Measurements from ENCODE around the gene TSPYL6. TPM values are rescaled to one million over a fixed set of nuclear protein-coding genes. Genes with fewer than 3 reads are reported as not detected.
"Not testable (repeated sequence)": the region's sequence is repeated elsewhere in the genome, so short reads cannot be mapped to it uniquely, and the experiment has no call there.

TSPYL6 gene
- total RNA-seq, result not detected in 3 replicates

DNA sequence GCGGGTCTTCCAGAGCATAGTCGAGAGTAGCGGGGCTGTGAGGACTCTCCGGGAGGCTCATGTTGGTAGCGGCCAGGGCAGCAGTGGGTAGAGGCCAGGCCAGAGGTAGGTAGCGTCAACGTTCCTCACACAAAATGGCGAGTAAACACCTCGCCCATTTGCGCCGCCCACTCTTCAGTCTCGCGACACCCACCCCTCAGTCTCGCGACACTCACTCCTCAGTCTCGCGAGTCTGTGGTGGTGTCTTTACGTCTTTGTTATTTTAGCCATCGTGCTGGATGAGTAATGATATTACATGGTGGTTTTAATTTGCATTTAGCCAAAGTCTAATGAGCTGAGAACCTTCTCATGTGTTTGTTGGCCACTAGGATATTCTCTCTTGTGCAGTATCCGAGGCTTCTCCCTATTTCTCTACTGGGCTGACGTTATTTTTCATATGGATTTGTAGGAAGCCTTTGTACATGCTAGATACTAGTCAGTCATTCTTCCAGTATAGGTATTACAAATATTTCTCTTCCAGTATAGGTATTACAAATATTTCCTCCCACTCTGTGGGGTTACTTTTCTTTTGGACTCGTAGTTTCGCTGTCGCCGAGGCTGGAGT lies at the start of gene TSPYL6:
Gene TSPYL6 (minus strand): TSS at position 139 of the 604 bp plus-strand sequence. CDS start 78 bp downstream, at position 61.
- no peak within 1 kb of the TSS for H3K4me3 Mint-ChIP-seq
- TF ChIP-seq, protein P1, sequence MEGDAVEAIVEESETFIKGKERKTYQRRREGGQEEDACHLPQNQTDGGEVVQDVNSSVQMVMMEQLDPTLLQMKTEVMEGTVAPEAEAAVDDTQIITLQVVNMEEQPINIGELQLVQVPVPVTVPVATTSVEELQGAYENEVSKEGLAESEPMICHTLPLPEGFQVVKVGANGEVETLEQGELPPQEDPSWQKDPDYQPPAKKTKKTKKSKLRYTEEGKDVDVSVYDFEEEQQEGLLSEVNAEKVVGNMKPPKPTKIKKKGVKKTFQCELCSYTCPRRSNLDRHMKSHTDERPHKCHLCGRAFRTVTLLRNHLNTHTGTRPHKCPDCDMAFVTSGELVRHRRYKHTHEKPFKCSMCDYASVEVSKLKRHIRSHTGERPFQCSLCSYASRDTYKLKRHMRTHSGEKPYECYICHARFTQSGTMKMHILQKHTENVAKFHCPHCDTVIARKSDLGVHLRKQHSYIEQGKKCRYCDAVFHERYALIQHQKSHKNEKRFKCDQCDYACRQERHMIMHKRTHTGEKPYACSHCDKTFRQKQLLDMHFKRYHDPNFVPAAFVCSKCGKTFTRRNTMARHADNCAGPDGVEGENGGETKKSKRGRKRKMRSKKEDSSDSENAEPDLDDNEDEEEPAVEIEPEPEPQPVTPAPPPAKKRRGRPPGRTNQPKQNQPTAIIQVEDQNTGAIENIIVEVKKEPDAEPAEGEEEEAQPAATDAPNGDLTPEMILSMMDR (IDR thresholded peaks at IDR 0.05; ENCODE audit: unreplicated experiment), result no peak

DNA sequence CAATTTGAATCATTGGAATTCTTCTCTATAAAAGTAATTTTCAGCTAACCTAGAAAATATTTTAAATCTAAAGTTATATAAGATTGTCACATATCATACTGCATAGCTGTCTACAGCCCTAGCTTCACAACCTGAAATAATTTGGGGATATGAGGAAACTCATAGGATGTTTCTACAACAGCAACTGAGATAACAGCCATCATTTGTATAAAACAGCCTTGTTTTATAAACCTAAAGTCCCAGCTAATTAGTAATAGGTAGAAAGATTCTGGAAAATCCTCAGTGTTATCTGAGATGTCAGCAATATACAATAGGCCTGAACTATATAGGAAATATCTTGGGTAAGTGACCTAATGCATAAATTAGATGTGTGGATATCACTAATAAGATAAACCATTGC lies 47.6 kb upstream of the TSPYL6 start:
- no peak for DNase-seq (ENCODE audit: low spot score in 2 of 2, unreplicated experiment in 2 of 2)
- H3K36me3 Mint-ChIP-seq, result no peaks in the 10 kb centered on the region
- no peak overlapping the region for H3K4me3 Mint-ChIP-seq

More for the DNA sequence above, at the start of gene TSPYL6:
- Mint-ChIP-seq H3K27ac (no peak within 1 kb of the TSS), H3K36me3 (no peaks in the 10 kb centered on the region), H3K27me3 (ENCODE audit: low read depth) (no peaks in the 10 kb centered on the region), H3K9me3 (no peaks in the 10 kb centered on the region), H3K4me1 (no peaks in the 10 kb centered on the region)
- DNase-seq (ENCODE audit: low spot score in 2 of 2, unreplicated experiment in 2 of 2), result no peak

DNA sequence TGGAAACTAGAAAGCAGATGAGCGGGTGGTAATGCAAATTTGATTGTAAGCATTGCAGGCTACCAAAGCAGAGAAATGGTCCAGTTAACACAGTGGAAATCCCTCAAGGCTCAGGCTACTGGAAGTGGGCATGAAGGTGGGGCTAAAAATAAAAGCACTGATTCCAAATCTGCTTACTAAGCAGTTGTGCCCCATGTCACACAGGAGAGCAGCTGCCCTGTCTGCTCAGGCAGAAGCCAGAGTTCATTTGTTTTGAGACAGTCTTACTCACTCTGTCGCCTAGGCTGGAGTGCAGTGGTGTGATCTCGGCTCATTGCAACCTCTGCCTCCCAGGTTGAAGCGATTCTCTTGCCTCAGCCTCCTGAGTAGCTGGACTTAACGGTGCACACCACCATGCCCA lies 42.5 kb upstream of the TSPYL6 start:
- no peak overlapping the region for H3K4me3 Mint-ChIP-seq
- no peak for DNase-seq (ENCODE audit: low spot score in 2 of 2, unreplicated experiment in 2 of 2)
- no peak overlapping the region for H3K27ac Mint-ChIP-seq
- H3K9me3 Mint-ChIP-seq, result no peaks in the 10 kb centered on the region
- H3K36me3 Mint-ChIP-seq, result no peaks in the 10 kb centered on the region
- no peaks in the 10 kb centered on the region for H3K4me1 Mint-ChIP-seq
- no peaks in the 10 kb centered on the region for H3K27me3 Mint-ChIP-seq (ENCODE audit: low read depth)
- TF ChIP-seq, protein P1 (IDR thresholded peaks at IDR 0.05; ENCODE audit: unreplicated experiment), result no peak

More for the DNA sequence above, 47.6 kb upstream of the TSPYL6 start:
- TF ChIP-seq, protein P1 (IDR thresholded peaks at IDR 0.05; ENCODE audit: unreplicated experiment), result no peak
- Mint-ChIP-seq H3K9me3 (no peaks in the 10 kb centered on the region), H3K4me1 (peaks cover 11% of the 10 kb centered on the region), H3K27me3 (ENCODE audit: low read depth) (no peaks in the 10 kb centered on the region), H3K27ac (no peak overlapping the region)

DNA sequence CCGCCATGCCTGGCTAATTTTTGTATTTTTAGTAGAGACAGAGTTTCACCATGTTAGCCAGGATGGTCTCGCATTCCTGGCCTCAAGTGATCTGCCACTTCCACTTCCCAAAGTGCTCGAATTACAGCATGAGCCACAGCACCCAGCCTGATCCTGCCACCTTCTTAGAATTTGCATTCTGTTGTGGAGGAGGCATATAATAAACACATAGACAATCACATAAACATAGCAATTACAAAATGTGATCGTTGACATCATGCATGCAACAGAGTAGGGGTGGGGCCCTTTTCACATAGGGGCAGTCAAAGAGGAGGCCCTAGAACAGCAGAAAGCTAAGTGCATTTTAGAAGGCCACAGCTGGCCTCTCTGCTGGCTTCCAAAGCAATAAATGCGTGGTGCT lies 39.9 kb upstream of the TSPYL6 start:
- peaks cover 8% of the 10 kb centered on the region for H3K27me3 Mint-ChIP-seq (ENCODE audit: low read depth)
- H3K4me1 Mint-ChIP-seq, result no peaks in the 10 kb centered on the region
- H3K36me3 Mint-ChIP-seq, result no peaks in the 10 kb centered on the region
- DNase-seq (ENCODE audit: low spot score in 2 of 2, unreplicated experiment in 2 of 2), result no peak
- TF ChIP-seq, protein P1 (IDR thresholded peaks at IDR 0.05; ENCODE audit: unreplicated experiment), result no peak
- no peaks in the 10 kb centered on the region for H3K9me3 Mint-ChIP-seq
- H3K27ac Mint-ChIP-seq, result no peak overlapping the region
- H3K4me3 Mint-ChIP-seq, result no peak overlapping the region

DNA sequence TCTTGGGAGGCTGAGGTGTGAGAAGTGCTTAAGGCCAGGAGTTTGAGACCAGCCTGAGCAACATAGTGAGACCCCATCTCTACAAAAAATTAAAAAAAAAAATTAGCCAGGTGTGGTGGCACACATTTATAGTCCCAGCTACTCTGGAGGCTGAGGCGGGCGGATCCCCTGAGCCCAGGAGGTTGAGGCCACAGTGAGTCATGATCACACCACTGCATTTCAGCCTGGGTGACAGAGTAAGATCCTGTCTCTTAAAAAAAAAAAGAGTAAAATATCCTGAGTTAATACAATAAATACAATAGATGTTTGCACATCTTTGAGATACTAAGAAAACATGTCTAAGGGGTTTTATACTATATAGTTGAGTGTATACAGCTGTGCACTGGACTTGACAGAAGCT lies 38.6 kb upstream of the TSPYL6 start:
- not testable (repeated sequence) for H3K4me1 Mint-ChIP-seq; H3K27ac Mint-ChIP-seq; DNase-seq (ENCODE audit: low spot score in 2 of 2, unreplicated experiment in 2 of 2); H3K9me3 Mint-ChIP-seq; H3K36me3 Mint-ChIP-seq; H3K4me3 Mint-ChIP-seq
- peaks cover 21% of the 10 kb centered on the region for H3K27me3 Mint-ChIP-seq (ENCODE audit: low read depth)

DNA sequence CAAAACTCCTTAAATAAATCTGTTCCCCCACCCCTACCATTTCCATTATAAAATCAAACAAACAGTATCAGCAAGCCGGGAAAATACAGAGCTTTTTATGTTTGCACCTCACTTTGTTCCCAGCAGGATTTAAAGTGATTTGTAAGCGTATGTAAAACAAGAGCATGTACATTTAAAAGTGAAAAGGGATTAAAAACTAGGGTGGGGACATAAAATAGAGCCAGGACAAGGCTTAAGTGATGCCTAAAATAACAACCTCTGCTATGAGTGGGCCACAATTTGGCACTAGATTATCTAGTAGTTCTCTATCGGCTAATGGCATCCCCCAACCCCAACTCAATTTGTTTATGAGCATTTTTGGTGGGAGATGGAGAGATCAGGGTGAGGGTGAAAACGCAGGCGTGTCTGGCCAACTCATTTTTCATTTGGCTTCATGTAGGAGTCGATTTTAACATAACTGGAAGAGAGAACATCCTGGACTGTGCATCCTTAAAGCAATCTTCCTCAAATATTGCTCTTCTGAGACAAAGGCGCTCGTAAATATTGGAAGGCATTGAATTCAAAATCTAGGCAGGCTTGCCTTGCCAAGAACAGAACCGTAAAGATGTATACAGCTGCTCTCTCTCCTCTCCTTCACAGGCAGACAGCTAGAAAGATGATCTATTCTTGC lies 34.5 kb upstream of the TSPYL6 start:
- H3K4me1 Mint-ChIP-seq, result peaks cover 1% of the 10 kb centered on the region
- no peak overlapping the region for H3K27ac Mint-ChIP-seq
- peaks cover 28% of the 10 kb centered on the region for H3K27me3 Mint-ChIP-seq (ENCODE audit: low read depth)
- no peaks in the 10 kb centered on the region for H3K36me3 Mint-ChIP-seq
- no peak for DNase-seq (ENCODE audit: low spot score in 2 of 2, unreplicated experiment in 2 of 2)
- H3K9me3 Mint-ChIP-seq, result peaks cover 4% of the 10 kb centered on the region
- TF ChIP-seq, protein P1 (IDR thresholded peaks at IDR 0.05; ENCODE audit: unreplicated experiment), result no peak
- H3K4me3 Mint-ChIP-seq, result no peak overlapping the region

All from mesothelial cell of epicardium (in vitro differentiated cells).